ENCODE data around the gene PRR4.

PRR4 gene

GRCh38 chr12:10826258-10826657, 23.0 kb downstream of the PRR4 start, which contains the start of gene TAS2R10:
TAS2R10 (minus strand) TSS chr12:10826358; CDS start chr12:10826269, 89 bp downstream.
- Histone ChIP-seq H3K4me3 (ENCODE audit: low read depth in 1 of 2, low read length in 2 of 2) (no peak within 1 kb of the TSS), H3K4me2 (ENCODE audit: insufficient read depth, low read length) (no peak within 1 kb of the TSS), H3K27me3 (ENCODE audit: insufficient read depth, low read length, poor library complexity) (no peaks in the 10 kb centered on the region), H2AFZ (ENCODE audit: low read depth, low read length) (no peak within 1 kb of the TSS), H4K20me1 (ENCODE audit: insufficient read depth, low read length) (no peaks in the 10 kb centered on the region), H3K27ac (ENCODE audit: low read length) (no peak within 1 kb of the TSS), H3K79me2 (ENCODE audit: insufficient read depth, low read length) (no peaks in the 10 kb centered on the region), H3K9ac (ENCODE audit: low read depth, low read length) (no peak within 1 kb of the TSS), H3K36me3 (ENCODE audit: insufficient read depth, low read length) (no peaks in the 10 kb centered on the region), H3K9me3 (ENCODE audit: insufficient read depth, low read length, severe bottlenecking) (no peaks in the 10 kb centered on the region), H3K4me1 (ENCODE audit: insufficient read depth, low read length) (no peaks in the 10 kb centered on the region)
- ATAC-seq (ENCODE audit: insufficient read depth, low read depth) (no peak), DNase-seq (no peak)
- TF ChIP-seq CTCF (IDR thresholded peaks at IDR 0.05; ENCODE audit: borderline replicate concordance, extremely low read depth, low read length, poor library complexity, severe bottlenecking) (no peak), EZH2 (IDR thresholded peaks at IDR 0.05; ENCODE audit: borderline replicate concordance, low read depth, low read length, severe bottlenecking) (no peak)

DNA sequence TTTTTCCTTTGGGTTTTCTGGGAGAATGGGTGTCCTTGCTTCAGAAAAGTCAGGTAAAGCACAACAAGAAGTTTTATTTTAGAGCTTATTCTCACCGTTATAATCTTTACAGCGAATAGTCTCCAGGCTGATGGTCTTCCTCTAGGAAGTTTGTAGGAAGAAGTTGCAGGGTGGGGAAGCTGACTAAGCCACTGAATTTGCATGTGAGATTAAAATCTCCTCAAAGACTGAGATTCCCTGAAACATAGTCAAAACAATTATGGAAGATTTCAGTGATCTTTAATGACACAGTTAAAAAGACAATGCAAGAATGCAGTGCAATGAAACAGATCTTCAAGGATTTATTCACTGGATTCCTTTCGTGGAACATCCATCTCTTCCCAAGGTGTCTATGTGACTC, 24.3 kb downstream of the PRR4 start:
- H3K4me3 ChIP-seq (ENCODE audit: low read depth in 1 of 2, low read length in 2 of 2): no peak overlapping the region
- H3K4me1 ChIP-seq (ENCODE audit: insufficient read depth, low read length): no peaks in the 10 kb centered on the region
- no peak for ATAC-seq (ENCODE audit: insufficient read depth, low read depth)
- TF ChIP-seq EZH2 (IDR thresholded peaks at IDR 0.05; ENCODE audit: borderline replicate concordance, low read depth, low read length, severe bottlenecking) (no peak), CTCF (IDR thresholded peaks at IDR 0.05; ENCODE audit: borderline replicate concordance, extremely low read depth, low read length, poor library complexity, severe bottlenecking) (no peak)
- no peak for DNase-seq
- H4K20me1 ChIP-seq (ENCODE audit: insufficient read depth, low read length): no peaks in the 10 kb centered on the region
- H3K36me3 ChIP-seq (ENCODE audit: insufficient read depth, low read length): no peaks in the 10 kb centered on the region
- H3K9ac ChIP-seq (ENCODE audit: low read depth, low read length): no peak overlapping the region
- H3K4me2 ChIP-seq (ENCODE audit: insufficient read depth, low read length): no peak overlapping the region
- H3K9me3 ChIP-seq (ENCODE audit: insufficient read depth, low read length, severe bottlenecking): no peaks in the 10 kb centered on the region
- H3K27me3 ChIP-seq (ENCODE audit: insufficient read depth, low read length, poor library complexity): no peaks in the 10 kb centered on the region
- no peak overlapping the region for H3K27ac ChIP-seq (ENCODE audit: low read length)
- H2AFZ ChIP-seq (ENCODE audit: low read depth, low read length): no peak overlapping the region
- no peaks in the 10 kb centered on the region for H3K79me2 ChIP-seq (ENCODE audit: insufficient read depth, low read length)

GRCh38 chr12:10811883-10812536, 37.3 kb downstream of the PRR4 start:
- H3K79me2 ChIP-seq (ENCODE audit: insufficient read depth, low read length): no peaks in the 10 kb centered on the region
- H2AFZ ChIP-seq (ENCODE audit: low read depth, low read length): no peak overlapping the region
- no peaks in the 10 kb centered on the region for H4K20me1 ChIP-seq (ENCODE audit: insufficient read depth, low read length)

More at GRCh38 chr12:10811883-10812536, 37.3 kb downstream of the PRR4 start:
- Histone ChIP-seq H3K27me3 (ENCODE audit: insufficient read depth, low read length, poor library complexity) (peaks cover 5% of the 10 kb centered on the region), H3K36me3 (ENCODE audit: insufficient read depth, low read length) (no peaks in the 10 kb centered on the region), H3K9me3 (ENCODE audit: insufficient read depth, low read length, severe bottlenecking) (peaks cover 3% of the 10 kb centered on the region), H3K4me3 (ENCODE audit: low read depth in 1 of 2, low read length in 2 of 2) (no peak overlapping the region), H3K27ac (ENCODE audit: low read length) (no peak overlapping the region), H3K4me2 (ENCODE audit: insufficient read depth, low read length) (no peak overlapping the region), H3K9ac (ENCODE audit: low read depth, low read length) (no peak overlapping the region), H3K4me1 (ENCODE audit: insufficient read depth, low read length) (no peaks in the 10 kb centered on the region)
- no peak for DNase-seq
- TF ChIP-seq EZH2 (IDR thresholded peaks at IDR 0.05; ENCODE audit: borderline replicate concordance, low read depth, low read length, severe bottlenecking) (no peak), CTCF (IDR thresholded peaks at IDR 0.05; ENCODE audit: borderline replicate concordance, extremely low read depth, low read length, poor library complexity, severe bottlenecking) (no peak)
- no peak for ATAC-seq (ENCODE audit: insufficient read depth, low read depth)

Measured in DND-41 (cell line).